ENCODE results near the gene PKIG.

The PKIG gene

DNA sequence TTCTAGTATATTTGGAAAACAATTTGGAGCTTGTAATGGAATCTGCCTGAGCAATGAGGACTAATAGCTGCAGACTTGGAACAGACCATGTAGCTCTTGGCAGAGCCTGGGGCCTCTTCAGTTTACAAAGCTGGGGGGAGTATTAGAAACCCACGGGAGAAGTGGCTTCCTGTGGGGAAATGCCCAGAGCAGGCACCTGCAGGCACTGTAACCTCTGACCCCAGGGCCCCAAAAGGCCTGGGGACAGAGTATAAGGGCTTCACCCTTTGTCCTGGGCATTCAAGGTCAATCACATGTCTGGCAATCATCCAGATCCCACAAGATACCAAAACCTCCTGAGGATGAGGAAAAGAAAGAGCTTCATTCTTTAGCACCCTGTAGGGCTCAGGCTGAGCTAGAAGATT, 19.4 kb downstream of the PKIG start:
- H3K4me3 ChIP-seq (ENCODE audit: control insufficient read depth in 1 of 7, extremely low read depth in 1 of 7, insufficient read depth in 4 of 7, low read depth in 2 of 7, low read length in 6 of 7): no peak overlapping the region
- peaks cover 11 to 47% (median 34%) of the 10 kb centered on the region in 4 experiments for H3K4me1 ChIP-seq (ENCODE audit: control extremely low read depth in 1 of 4, control insufficient read depth in 4 of 4, insufficient read depth in 4 of 4, low read length in 3 of 4)
- DNase-seq: no peak
- no peak overlapping the region for H3K27ac ChIP-seq (ENCODE audit: insufficient read depth in 1 of 2, low read depth in 1 of 2, low read length in 2 of 2, poor library complexity in 1 of 2, severe bottlenecking in 2 of 2)
- H3K9me3 ChIP-seq (ENCODE audit: control extremely low read depth in 1 of 5, control insufficient read depth in 4 of 5, insufficient read depth in 2 of 5, low read depth in 1 of 5, low read length in 4 of 5): no peaks in the 10 kb centered on the region
- WGBS (ENCODE audit: insufficient coverage): 0% methylated on average over 1 of the region's 1 CpG
- H3K27me3 ChIP-seq (replicated peaks in 2 of 5; ENCODE audit: control insufficient read depth in 4 of 5, insufficient read depth in 5 of 5, low read length in 4 of 5): no peaks in the 10 kb centered on the region
- CTCF ChIA-PET: interaction anchor here (1.0 to 3.9 kb wide), 6 partner anchors 8 to 81 kb away, joined by 3 to 18 read pairs (median 6); no protein-coding TSS in a partner anchor
- peaks cover 0 to 2% (median 0%) of the 10 kb centered on the region in 4 experiments for H3K36me3 ChIP-seq (ENCODE audit: control insufficient read depth in 4 of 4, insufficient read depth in 4 of 4, low read length in 3 of 4)
- POLR2A ChIA-PET: interaction anchor here (0.6 kb wide), 1 partner anchor 22 kb away, joined by 5 read pairs; no protein-coding TSS in a partner anchor

- Histone ChIP-seq H3K4me1 (ENCODE audit: control extremely low read depth in 1 of 4, control insufficient read depth in 4 of 4, insufficient read depth in 4 of 4, low read length in 3 of 4) (peaks cover 4 to 39% (median 26%) of the 10 kb centered on the region in 4 experiments), H3K27me3 (replicated peaks in 2 of 5; ENCODE audit: control insufficient read depth in 4 of 5, insufficient read depth in 5 of 5, low read length in 4 of 5) (no peaks in the 10 kb centered on the region), H3K4me3 (ENCODE audit: control insufficient read depth in 1 of 7, extremely low read depth in 1 of 7, insufficient read depth in 4 of 7, low read depth in 2 of 7, low read length in 6 of 7) (no peak overlapping the region), H3K9me3 (ENCODE audit: control extremely low read depth in 1 of 5, control insufficient read depth in 4 of 5, insufficient read depth in 2 of 5, low read depth in 1 of 5, low read length in 4 of 5) (no peaks in the 10 kb centered on the region), H3K27ac (ENCODE audit: insufficient read depth in 1 of 2, low read depth in 1 of 2, low read length in 2 of 2, poor library complexity in 1 of 2, severe bottlenecking in 2 of 2) (no peak overlapping the region), H3K36me3 (ENCODE audit: control insufficient read depth in 4 of 4, insufficient read depth in 4 of 4, low read length in 3 of 4) (peaks cover 0 to 2% (median 0%) of the 10 kb centered on the region in 4 experiments)
- WGBS (ENCODE audit: insufficient coverage): 93% methylated on average over 3 of the region's 8 CpGs
- DNase-seq: no peak
- POLR2A ChIA-PET: interaction anchor here (0.8 kb wide), 1 partner anchor 83 kb away, joined by 4 read pairs; no protein-coding TSS in a partner anchor
- CTCF ChIA-PET: interaction anchor here (0.6 to 3.9 kb wide), 15 partner anchors 9 to 395 kb away, joined by 3 to 18 read pairs (median 4); no protein-coding TSS in a partner anchor
Measured at GRCh38 chr20:44603327-44603726, 20.9 kb downstream of the PKIG start.

DNA sequence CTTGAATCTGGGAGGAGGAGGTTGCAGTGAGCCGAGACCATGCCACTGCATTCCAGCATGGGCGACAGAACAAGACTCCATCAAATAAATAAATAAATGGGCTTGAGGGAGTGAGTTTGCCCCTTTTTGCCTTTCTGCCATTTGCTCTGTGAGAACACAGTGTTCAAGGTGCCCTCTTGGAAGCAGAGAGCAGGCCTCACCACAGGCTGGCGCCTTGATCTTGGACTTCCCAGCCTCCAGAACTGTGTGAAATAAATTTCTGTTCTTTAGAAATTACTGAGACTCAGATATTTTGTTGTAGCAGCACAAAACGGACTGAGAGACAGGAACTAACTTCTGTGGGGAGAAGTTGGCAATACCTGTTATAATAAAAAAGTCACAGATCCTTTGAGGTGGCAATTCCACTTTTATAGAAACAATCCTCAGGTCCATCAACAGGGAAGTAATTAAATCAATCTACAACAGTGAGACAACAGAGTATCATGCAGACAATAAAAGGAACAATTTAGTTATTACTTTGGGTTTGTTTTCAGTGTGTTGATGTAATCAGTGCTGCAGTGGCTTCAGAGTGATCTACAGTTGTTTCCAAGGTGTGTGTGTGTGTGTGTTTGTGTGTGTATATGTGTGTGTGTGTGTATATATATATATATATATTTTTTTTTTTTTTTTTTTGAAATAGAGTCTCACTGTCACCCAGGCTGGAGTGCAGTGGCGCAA, 24.5 kb downstream of the PKIG start:
- Histone ChIP-seq H3K4me3 (ENCODE audit: control insufficient read depth in 1 of 7, extremely low read depth in 1 of 7, insufficient read depth in 4 of 7, low read depth in 2 of 7, low read length in 6 of 7) (no peak overlapping the region), H3K36me3 (ENCODE audit: control insufficient read depth in 4 of 4, insufficient read depth in 4 of 4, low read length in 3 of 4) (peaks cover 0 to 2% (median 0%) of the 10 kb centered on the region in 4 experiments), H3K27me3 (replicated peaks in 2 of 5; ENCODE audit: control insufficient read depth in 4 of 5, insufficient read depth in 5 of 5, low read length in 4 of 5) (no peaks in the 10 kb centered on the region), H3K4me1 (ENCODE audit: control extremely low read depth in 1 of 4, control insufficient read depth in 4 of 4, insufficient read depth in 4 of 4, low read length in 3 of 4) (peaks cover 6 to 39% (median 30%) of the 10 kb centered on the region in 4 experiments), H3K9me3 (ENCODE audit: control extremely low read depth in 1 of 5, control insufficient read depth in 4 of 5, insufficient read depth in 2 of 5, low read depth in 1 of 5, low read length in 4 of 5) (no peaks in the 10 kb centered on the region), H3K27ac (ENCODE audit: insufficient read depth in 1 of 2, low read depth in 1 of 2, low read length in 2 of 2, poor library complexity in 1 of 2, severe bottlenecking in 2 of 2) (no peak overlapping the region)
- ChIA-PET CTCF (interaction anchor here (0.9 to 4.9 kb wide), 3 partner anchors 8 to 21 kb away, joined by 4 to 32 read pairs (median 4); no protein-coding TSS in a partner anchor), POLR2A (no interaction called here)
- no CpG with 5 or more reads among the region's 5 CpGs for WGBS (ENCODE audit: insufficient coverage)
- no peak for DNase-seq

- no peak for DNase-seq
- 90% methylated on average over 9 of the region's 9 CpGs for WGBS (ENCODE audit: insufficient coverage)
- POLR2A ChIA-PET: interaction anchor here (0.9 to 1.1 kb wide), 2 partner anchors 33 to 87 kb away, joined by 3 read pairs; partner anchors contain the start of gene SERINC3
- Histone ChIP-seq H3K9me3 (ENCODE audit: control extremely low read depth in 1 of 5, control insufficient read depth in 4 of 5, insufficient read depth in 2 of 5, low read depth in 1 of 5, low read length in 4 of 5) (no peaks in the 10 kb centered on the region), H3K36me3 (ENCODE audit: control insufficient read depth in 4 of 4, insufficient read depth in 4 of 4, low read length in 3 of 4) (peaks cover 0 to 15% (median 5%) of the 10 kb centered on the region in 4 experiments), H3K4me3 (ENCODE audit: control insufficient read depth in 1 of 7, extremely low read depth in 1 of 7, insufficient read depth in 4 of 7, low read depth in 2 of 7, low read length in 6 of 7) (no peak overlapping the region), H3K4me1 (ENCODE audit: control extremely low read depth in 1 of 4, control insufficient read depth in 4 of 4, insufficient read depth in 4 of 4, low read length in 3 of 4) (peaks cover 14 to 51% (median 32%) of the 10 kb centered on the region in 4 experiments), H3K27me3 (replicated peaks in 2 of 5; ENCODE audit: control insufficient read depth in 4 of 5, insufficient read depth in 5 of 5, low read length in 4 of 5) (no peaks in the 10 kb centered on the region), H3K27ac (ENCODE audit: insufficient read depth in 1 of 2, low read depth in 1 of 2, low read length in 2 of 2, poor library complexity in 1 of 2, severe bottlenecking in 2 of 2) (peak overlapping the region; percentile 74 to 82)
- CTCF ChIA-PET: interaction anchor here (0.8 to 4.9 kb wide), 28 partner anchors 11 to 392 kb away, joined by 3 to 43 read pairs (median 6); partner anchors contain the start of genes ADA and PKIG
Measured at GRCh38 chr20:44609006-44609515, 26.7 kb downstream of the PKIG start.

- Histone ChIP-seq H3K27ac (ENCODE audit: insufficient read depth in 1 of 2, low read depth in 1 of 2, low read length in 2 of 2, poor library complexity in 1 of 2, severe bottlenecking in 2 of 2) (peak overlapping the region; percentile 74 to 82), H3K27me3 (replicated peaks in 2 of 5; ENCODE audit: control insufficient read depth in 4 of 5, insufficient read depth in 5 of 5, low read length in 4 of 5) (no peaks in the 10 kb centered on the region), H3K4me1 (ENCODE audit: control extremely low read depth in 1 of 4, control insufficient read depth in 4 of 4, insufficient read depth in 4 of 4, low read length in 3 of 4) (peaks cover 14 to 55% (median 33%) of the 10 kb centered on the region in 4 experiments), H3K4me3 (ENCODE audit: control insufficient read depth in 1 of 7, extremely low read depth in 1 of 7, insufficient read depth in 4 of 7, low read depth in 2 of 7, low read length in 6 of 7) (peak overlapping the region in 6 of 7 experiments; percentile 8 to 62 (median 30)), H3K36me3 (ENCODE audit: control insufficient read depth in 4 of 4, insufficient read depth in 4 of 4, low read length in 3 of 4) (peaks cover 0 to 22% (median 12%) of the 10 kb centered on the region in 4 experiments), H3K9me3 (ENCODE audit: control extremely low read depth in 1 of 5, control insufficient read depth in 4 of 5, insufficient read depth in 2 of 5, low read depth in 1 of 5, low read length in 4 of 5) (no peaks in the 10 kb centered on the region)
- ChIA-PET CTCF (interaction anchor here (0.6 to 4.9 kb wide), 44 partner anchors 8 to 427 kb away, joined by 3 to 43 read pairs (median 5); partner anchors contain the start of genes ADA, PKIG and SERINC3), POLR2A (interaction anchor here (0.6 to 1.6 kb wide), 10 partner anchors 11 to 215 kb away, joined by 3 to 7 read pairs (median 4); partner anchors contain the start of genes SERINC3 and TTPAL)
- WGBS (ENCODE audit: insufficient coverage): 48% methylated on average over 22 of the region's 25 CpGs
- DNase-seq: peak; percentile 83 to 85 (median 83)
Measured at GRCh38 chr20:44609516-44610312, 27.3 kb downstream of the PKIG start.

GRCh38 chr20:44610313-44610962, 28.1 kb downstream of the PKIG start:
- CTCF ChIA-PET: interaction anchor here (0.6 to 4.9 kb wide), 41 partner anchors 9 to 427 kb away, joined by 3 to 43 read pairs (median 5); partner anchors contain the start of genes ADA and SERINC3
- Histone ChIP-seq H3K27ac (ENCODE audit: insufficient read depth in 1 of 2, low read depth in 1 of 2, low read length in 2 of 2, poor library complexity in 1 of 2, severe bottlenecking in 2 of 2) (peak overlapping the region; percentile 74 to 82), H3K9me3 (ENCODE audit: control extremely low read depth in 1 of 5, control insufficient read depth in 4 of 5, insufficient read depth in 2 of 5, low read depth in 1 of 5, low read length in 4 of 5) (no peaks in the 10 kb centered on the region), H3K4me3 (ENCODE audit: control insufficient read depth in 1 of 7, extremely low read depth in 1 of 7, insufficient read depth in 4 of 7, low read depth in 2 of 7, low read length in 6 of 7) (peak overlapping the region in 4 of 7 experiments; percentile 22 to 62 (median 41)), H3K4me1 (ENCODE audit: control extremely low read depth in 1 of 4, control insufficient read depth in 4 of 4, insufficient read depth in 4 of 4, low read length in 3 of 4) (peaks cover 14 to 62% (median 36%) of the 10 kb centered on the region in 4 experiments), H3K27me3 (replicated peaks in 2 of 5; ENCODE audit: control insufficient read depth in 4 of 5, insufficient read depth in 5 of 5, low read length in 4 of 5) (no peaks in the 10 kb centered on the region), H3K36me3 (ENCODE audit: control insufficient read depth in 4 of 4, insufficient read depth in 4 of 4, low read length in 3 of 4) (peaks cover 0 to 28% (median 14%) of the 10 kb centered on the region in 4 experiments)
- POLR2A ChIA-PET: interaction anchor here (0.6 to 1.6 kb wide), 16 partner anchors 12 to 216 kb away, joined by 3 to 13 read pairs (median 4); partner anchors contain the start of gene TTPAL
- DNase-seq: peak; percentile 80 to 95 (median 91)
- WGBS (ENCODE audit: insufficient coverage): no CpG with 5 or more reads among the region's 1 CpG
